H9 (cell line): ENCODE data around the gene LHPP. TPM values are rescaled to one million over a fixed set of nuclear protein-coding genes. Genes with fewer than 3 reads are reported as not detected.

Experiments
- DNase-seq: peaks from one replicate; pipeline ENCODE4 v3.0.0-alpha.2; 2017
- H2AFZ ChIP-seq: one replicate; pipeline ENCODE4 v1.6.1; 2013; ENCODE audit warnings: mild to moderate bottlenecking, low read length, control low read depth, moderate library complexity
- H2AK5ac ChIP-seq: 2 replicates; pipeline ENCODE4 v1.6.1; 2013; ENCODE audit warnings: low read length, control low read depth, mixed read lengths; ENCODE audit not compliant: insufficient read length
- H2BK120ac ChIP-seq: one replicate; pipeline ENCODE4 v1.6.1; 2013; ENCODE audit warnings: low read depth, mild to moderate bottlenecking, low read length, control low read depth, inconsistent platforms; ENCODE audit not compliant: poor library complexity, severe bottlenecking
- H2BK12ac ChIP-seq: 2 replicates; pipeline ENCODE4 v1.6.1; 2013; ENCODE audit warnings: low read length, control low read depth, mixed read lengths, low read depth; ENCODE audit not compliant: insufficient read length
- H2BK15ac ChIP-seq: 2 replicates; pipeline ENCODE4 v1.6.1; 2013; ENCODE audit warnings: low read depth, low read length, control low read depth
- H2BK20ac ChIP-seq: one replicate; pipeline ENCODE4 v1.6.1; 2013; ENCODE audit warnings: low read depth, mild to moderate bottlenecking, low read length, control low read depth, inconsistent platforms; ENCODE audit not compliant: poor library complexity, severe bottlenecking
- H2BK5ac ChIP-seq: 2 replicates; pipeline ENCODE4 v1.6.1; 2013; ENCODE audit warnings: low read length, control low read depth, mixed read lengths; ENCODE audit not compliant: insufficient read length
- H3K14ac ChIP-seq: 2 replicates; pipeline ENCODE4 v1.6.1; 2013; ENCODE audit warnings: low read length, control low read depth; ENCODE audit not compliant: insufficient read depth
- H3K18ac ChIP-seq: 2 replicates; pipeline ENCODE4 v1.6.1; 2013; ENCODE audit warnings: low read depth, mild to moderate bottlenecking, mixed read lengths, low read length, control low read depth; ENCODE audit not compliant: insufficient read length
- H3K23ac ChIP-seq: 2 replicates; pipeline ENCODE4 v1.6.1; 2013; ENCODE audit warnings: low read length, control low read depth, mixed read lengths, low read depth; ENCODE audit not compliant: insufficient read length
- H3K23me2 ChIP-seq: 2 replicates; pipeline ENCODE4 v1.6.1; 2013; ENCODE audit warnings: low read depth, mild to moderate bottlenecking, mixed read lengths, low read length, control low read depth; ENCODE audit not compliant: insufficient read length, poor library complexity, severe bottlenecking
- H3K27ac ChIP-seq: 2 replicates; pipeline ENCODE4 v1.5.1; 2013; ENCODE audit warnings: low read length, control low read depth, mixed read lengths, low read depth; ENCODE audit not compliant: insufficient read length
- H3K27me3 ChIP-seq: 2 replicates; pipeline ENCODE4 v1.6.1; 2013; ENCODE audit warnings: low read length, control low read depth, inconsistent platforms; ENCODE audit not compliant: insufficient read depth
- H3K4ac ChIP-seq: 2 replicates; pipeline ENCODE4 v1.6.1; 2013; ENCODE audit warnings: low read depth, mild to moderate bottlenecking, control low read depth, inconsistent platforms, low read length, moderate library complexity
- H3K4me1 ChIP-seq: 2 replicates; pipeline ENCODE4 v1.6.1; 2013; ENCODE audit warnings: low read length, control low read depth, inconsistent platforms; ENCODE audit not compliant: insufficient read depth
- H3K4me2 ChIP-seq: 2 replicates; pipeline ENCODE4 v1.6.1; 2013; ENCODE audit warnings: low read length, control low read depth, mixed read lengths; ENCODE audit not compliant: insufficient read length, insufficient read depth
- H3K56ac ChIP-seq: 2 replicates; pipeline ENCODE4 v1.6.1; 2013; ENCODE audit warnings: low read depth, mild to moderate bottlenecking, mixed read lengths, low read length, control low read depth; ENCODE audit not compliant: insufficient read length
- H3K79me1 ChIP-seq: 2 replicates; pipeline ENCODE4 v1.6.1; 2013; ENCODE audit warnings: low read depth, mild to moderate bottlenecking, moderate library complexity, low read length, control low read depth, inconsistent platforms; ENCODE audit not compliant: insufficient read depth, poor library complexity, severe bottlenecking
- H3K79me2 ChIP-seq: 2 replicates; pipeline ENCODE4 v1.6.1; 2013; ENCODE audit warnings: low read length, control low read depth, inconsistent platforms; ENCODE audit not compliant: insufficient read depth
- H3K9ac ChIP-seq: 2 replicates; pipeline ENCODE4 v1.6.1; 2013; ENCODE audit warnings: low read length, control low read depth, mixed read lengths; ENCODE audit not compliant: insufficient read length; ENCODE audit errors: extremely low read depth
- H3K9me3 ChIP-seq: one replicate; pipeline ENCODE4 v1.6.1; 2013; ENCODE audit warnings: low read depth, low read length, inconsistent platforms; ENCODE audit not compliant: control insufficient read depth
- H3T11ph ChIP-seq: one replicate; pipeline ENCODE4 v1.6.1; 2013; ENCODE audit warnings: mild to moderate bottlenecking, low read length, control low read depth, inconsistent platforms
- H4K20me1 ChIP-seq: one replicate; pipeline ENCODE4 v1.6.1; 2013; ENCODE audit not compliant: control insufficient read depth, insufficient read length, insufficient read depth
- H4K5ac ChIP-seq: 2 replicates; pipeline ENCODE4 v1.6.1; 2013; ENCODE audit warnings: low read depth, mild to moderate bottlenecking, mixed read lengths, low read length, control low read depth; ENCODE audit not compliant: insufficient read length
- H4K8ac ChIP-seq: replicated peaks from 2 replicates; pipeline ENCODE4 v1.6.1; 2013; ENCODE audit warnings: low read length, control low read depth, mixed read lengths, low read depth; ENCODE audit not compliant: insufficient read length
- H4K91ac ChIP-seq: 2 replicates; pipeline ENCODE4 v1.6.1; 2013; ENCODE audit warnings: low read depth, mild to moderate bottlenecking, moderate library complexity, mixed read lengths, low read length, control low read depth; ENCODE audit not compliant: insufficient read length
- H3K27ac Mint-ChIP-seq, 3 experiments: 2 replicates in 2 of 3; 3 replicates in 1 of 3; pipeline ENCODE4 v1.8.0; 2020 to 2021; ENCODE audit warnings: mixed read lengths in 3 of 3, mild to moderate bottlenecking in 1 of 3, moderate library complexity in 1 of 3
- H3K27me3 Mint-ChIP-seq: 2 replicates; pipeline ENCODE4 v1.8.0; 2021; ENCODE audit warnings: low read depth, mild to moderate bottlenecking, moderate library complexity, mixed read lengths
- H3K36me3 Mint-ChIP-seq, 3 experiments: 2 replicates in 2 of 3; 3 replicates in 1 of 3; pipeline ENCODE4 v1.8.0; 2020 to 2021; ENCODE audit warnings: low read depth in 3 of 3, mixed read lengths in 3 of 3; ENCODE audit not compliant: insufficient read depth in 1 of 3
- H3K4me1 Mint-ChIP-seq, 2 experiments: 2 replicates each; pipeline ENCODE4 v1.8.0; 2020; ENCODE audit warnings: mixed read lengths in 2 of 2
- H3K4me3 Mint-ChIP-seq, 2 experiments: 2 replicates in 1 of 2; 3 replicates in 1 of 2; pipeline ENCODE4 v1.8.0; 2020 to 2021; ENCODE audit warnings: mild to moderate bottlenecking in 2 of 2, mixed read lengths in 2 of 2, moderate library complexity in 1 of 2
- H3K9me3 Mint-ChIP-seq, 2 experiments: 2 replicates in 1 of 2; 3 replicates in 1 of 2; pipeline ENCODE4 v1.8.0; 2020; ENCODE audit warnings: mild to moderate bottlenecking in 2 of 2, mixed read lengths in 2 of 2, moderate library complexity in 1 of 2
- CTCF ChIP-seq: fragments of 200-600 bp; sonication (generic); conservative IDR thresholded peaks from 3 replicates; pipeline ENCODE4 v1.8.0; 2021; ENCODE audit warnings: antibody characterized with exemption, mild to moderate bottlenecking
- WGBS: extraction: QIAGEN DNeasy Blood & Tissue Kit; methylation state at CpG from one replicate; pipeline ENCODE4 v1.1.7; 2013; ENCODE audit warnings: missing lambda C conversion rate, low lambda C conversion rate, mixed read lengths; ENCODE audit not compliant: insufficient read length; ENCODE audit errors: extremely low coverage; 5-methylcytosine and 5-hydroxymethylcytosine counted together
- total RNA-seq: library from RNA; stranded (reverse); gene quantifications from 2 replicates; pipeline ENCODE4 v1.2.1, GENCODE V29; 2021

LHPP gene
- total RNA-seq, 1 experiment from 2014 or later, result 29.6 TPM

GRCh38 chr10:124560377-124561105 is 98.9 kb downstream of the LHPP start:
- Histone ChIP-seq H3K4me2 (no peak overlapping the region), H3K4me1 (peaks cover 4% of the 10 kb centered on the region; the same call in 1 of the 2 replicates), H3K79me2 (no peaks in the 10 kb centered on the region), H3K4ac (no peak overlapping the region), H3K23ac (no peak overlapping the region), H3K27ac (no peak overlapping the region), H4K20me1 (no peaks in the 10 kb centered on the region), H3K18ac (no peak overlapping the region), H2AK5ac (no peak overlapping the region), H3K27me3 (no peaks in the 10 kb centered on the region), H3K56ac (no peak overlapping the region), H3K79me1 (no peaks in the 10 kb centered on the region), H2AFZ (no peak overlapping the region), H3K14ac (no peak overlapping the region; the same call in 1 of the 2 replicates), H3K23me2 (no peaks in the 10 kb centered on the region), H4K91ac (no peak overlapping the region), H2BK15ac (no peak overlapping the region), H4K5ac (no peak overlapping the region), H3K9me3 (no peaks in the 10 kb centered on the region), H2BK12ac (no peak overlapping the region), H4K8ac (no peak overlapping the region), H2BK120ac (no peak overlapping the region), H3T11ph (no peak overlapping the region), H3K9ac (no peak overlapping the region), H2BK20ac (no peak overlapping the region), H2BK5ac (no peak overlapping the region)
- no peaks in the 10 kb centered on the region; a peak in 1 of 5 replicates for H3K9me3 Mint-ChIP-seq
- H3K36me3 Mint-ChIP-seq, result peaks cover 0 to 2% (median 0%) of the 10 kb centered on the region in 3 experiments; a peak in 3 of 7 replicates
- H3K4me3 Mint-ChIP-seq, result no peak overlapping the region
- no peak for DNase-seq
- no peak overlapping the region for H3K27ac Mint-ChIP-seq
- no peak for TF ChIP-seq CTCF
- H3K27me3 Mint-ChIP-seq, result no peaks in the 10 kb centered on the region; the same call in 1 of the 2 replicates
- H3K4me1 Mint-ChIP-seq, result peaks cover 13% of the 10 kb centered on the region in 2 experiments
- no CpG with 5 or more reads among the region's 18 CpGs for WGBS
